HG03575 (cell line): ENCODE measurements around the gene ZBTB47.

ENCODE experiments used
- ATAC-seq: cut with Tn5 transposase; IDR thresholded peaks from one replicate; pipeline ENCODE4 v1.9.1; 2021; ENCODE audit not compliant: unreplicated experiment, insufficient number of reproducible peaks, low FRiP score; ENCODE audit errors: extremely low read depth

Gene ZBTB47

DNA sequence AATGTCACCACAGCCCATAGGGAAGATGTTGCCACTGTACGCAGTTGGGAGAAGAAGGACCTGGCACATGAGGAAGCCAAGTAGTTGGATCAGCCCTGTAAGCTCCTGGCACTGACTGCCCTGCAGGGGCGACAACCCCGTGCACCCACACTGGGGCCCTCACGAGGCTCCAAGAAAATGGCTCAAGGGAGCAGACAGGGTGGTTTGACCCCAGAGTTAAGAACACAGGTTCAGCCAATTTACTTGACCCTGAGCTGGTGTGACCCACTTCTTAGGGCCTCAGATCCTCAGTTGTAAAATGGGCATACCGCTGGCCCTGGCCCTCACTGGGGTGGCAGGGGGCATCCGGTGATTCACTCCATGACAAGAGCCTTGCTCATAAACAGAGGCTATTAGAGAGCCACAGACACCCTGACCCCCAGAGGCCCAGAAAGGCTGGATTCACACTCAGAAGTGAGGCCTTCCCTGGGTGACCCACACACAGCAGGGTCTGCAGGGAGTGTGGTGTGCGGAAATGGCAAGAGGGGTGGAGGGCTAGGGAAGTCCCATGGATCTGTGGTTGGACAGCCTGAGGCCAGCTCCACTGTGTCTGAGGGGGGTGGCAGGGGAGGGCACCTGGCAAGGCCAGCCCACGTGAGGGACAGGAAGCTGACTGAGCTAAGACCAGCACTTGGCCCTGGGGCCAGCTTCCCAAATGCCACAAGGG is 50.8 kb downstream of the ZBTB47 start:
- no peak for ATAC-seq

DNA sequence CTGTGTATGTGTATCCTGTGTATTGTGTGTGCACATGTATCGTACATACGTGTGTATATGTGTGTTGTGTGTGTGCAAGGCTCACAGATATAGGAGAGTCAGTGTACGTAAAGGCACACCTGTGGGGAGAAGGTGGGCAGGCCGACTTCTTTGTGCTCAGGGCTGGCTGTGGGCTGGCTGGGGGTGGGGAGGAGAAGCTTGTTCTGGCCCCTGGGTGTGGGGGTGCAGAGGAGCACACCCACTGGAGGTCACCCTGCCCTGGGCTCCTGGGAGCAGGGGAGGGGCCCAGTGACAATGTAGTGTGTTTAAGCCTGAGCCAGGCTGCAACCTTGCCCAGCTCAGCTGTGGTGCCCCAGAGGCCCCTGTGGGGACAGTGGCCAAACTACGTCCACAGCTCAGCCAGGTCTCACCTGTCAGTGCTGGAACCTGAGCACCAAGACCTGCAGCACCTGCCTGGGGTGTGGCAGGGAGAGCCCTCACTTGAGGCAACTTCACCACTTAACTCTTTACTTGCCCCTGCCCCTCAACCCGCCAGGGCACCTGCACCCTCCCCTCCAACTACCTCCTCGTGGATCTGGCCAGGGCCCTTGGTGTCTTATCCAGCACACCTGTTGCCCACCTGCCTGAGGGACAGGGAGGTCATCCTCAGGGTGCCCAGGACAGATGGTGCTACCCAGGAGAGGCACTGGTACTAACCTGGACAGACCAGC is 51.7 kb downstream of the ZBTB47 start:
- no peak for ATAC-seq

DNA sequence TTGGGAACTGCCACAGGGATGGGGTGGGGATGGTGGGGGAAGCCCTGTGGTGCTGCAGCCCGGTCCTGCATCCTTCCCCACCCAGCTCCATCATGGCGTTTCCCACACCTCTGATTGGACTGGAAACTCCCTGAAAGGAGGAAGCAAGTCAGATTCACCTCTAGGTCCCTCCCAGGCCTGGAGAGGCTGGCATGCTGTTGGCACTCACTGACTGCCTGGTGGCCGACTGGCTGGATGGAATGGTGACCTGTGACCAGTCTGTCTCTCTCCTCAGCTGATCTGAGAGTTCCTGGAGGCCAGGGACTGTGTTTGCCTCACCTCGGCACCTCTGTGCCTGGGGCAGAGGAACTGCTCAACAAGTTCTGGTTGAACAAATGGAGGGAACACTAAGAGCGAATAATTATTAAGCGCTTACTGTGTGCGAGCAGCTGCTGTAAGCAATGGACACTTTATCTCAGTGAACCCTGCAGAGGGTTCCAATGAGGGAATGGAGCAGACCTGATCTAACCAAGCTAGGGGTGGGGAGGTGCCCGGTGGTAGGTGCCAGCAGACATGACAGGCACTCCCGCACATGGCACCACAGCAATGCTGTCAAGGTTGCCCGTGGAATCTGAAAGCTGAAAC is 52.6 kb downstream of the ZBTB47 start:
- ATAC-seq: no peak

DNA sequence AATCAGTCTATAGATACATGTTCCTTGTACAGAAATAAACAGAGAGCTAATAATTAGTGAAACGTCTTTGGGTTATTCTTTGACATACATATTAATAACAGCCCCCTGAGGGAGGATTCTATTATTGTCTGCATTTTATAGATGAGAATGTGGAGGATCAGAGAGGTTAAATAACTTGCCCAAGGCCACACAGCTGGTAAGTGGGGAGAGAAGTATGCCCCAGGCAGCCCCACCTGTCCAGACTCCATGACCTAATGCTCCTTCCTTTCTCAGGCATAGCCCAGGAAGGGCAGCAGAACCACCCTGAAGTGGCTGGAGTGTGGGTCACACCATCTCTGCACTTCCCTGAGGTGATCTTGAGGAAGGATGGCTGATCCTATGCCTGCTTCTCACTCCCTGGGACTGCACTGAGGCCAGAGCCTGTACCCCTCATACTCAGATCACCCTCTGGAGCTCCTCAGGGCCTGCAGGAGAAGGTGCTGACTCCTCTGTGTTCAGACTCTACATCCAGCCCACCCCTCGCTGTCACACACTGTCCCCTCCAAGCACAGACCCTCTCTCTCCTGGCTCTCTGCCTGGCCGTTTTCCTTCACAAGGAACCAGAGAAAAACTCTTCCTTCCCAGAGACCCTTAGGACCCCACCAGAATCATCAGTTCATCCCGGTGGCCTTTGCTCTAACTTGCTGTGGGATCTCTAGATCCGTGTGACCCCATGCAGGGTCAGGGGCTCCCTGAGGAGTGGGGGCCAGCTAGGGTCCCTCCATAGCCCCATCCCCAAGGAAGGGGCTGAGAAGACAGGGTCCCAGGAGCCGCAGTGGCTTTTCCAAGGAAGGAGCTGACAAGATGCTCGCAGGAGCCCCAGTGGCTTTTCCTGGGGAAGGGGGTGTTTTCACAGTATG is 53.5 kb downstream of the ZBTB47 start:
- ATAC-seq: no peak

DNA sequence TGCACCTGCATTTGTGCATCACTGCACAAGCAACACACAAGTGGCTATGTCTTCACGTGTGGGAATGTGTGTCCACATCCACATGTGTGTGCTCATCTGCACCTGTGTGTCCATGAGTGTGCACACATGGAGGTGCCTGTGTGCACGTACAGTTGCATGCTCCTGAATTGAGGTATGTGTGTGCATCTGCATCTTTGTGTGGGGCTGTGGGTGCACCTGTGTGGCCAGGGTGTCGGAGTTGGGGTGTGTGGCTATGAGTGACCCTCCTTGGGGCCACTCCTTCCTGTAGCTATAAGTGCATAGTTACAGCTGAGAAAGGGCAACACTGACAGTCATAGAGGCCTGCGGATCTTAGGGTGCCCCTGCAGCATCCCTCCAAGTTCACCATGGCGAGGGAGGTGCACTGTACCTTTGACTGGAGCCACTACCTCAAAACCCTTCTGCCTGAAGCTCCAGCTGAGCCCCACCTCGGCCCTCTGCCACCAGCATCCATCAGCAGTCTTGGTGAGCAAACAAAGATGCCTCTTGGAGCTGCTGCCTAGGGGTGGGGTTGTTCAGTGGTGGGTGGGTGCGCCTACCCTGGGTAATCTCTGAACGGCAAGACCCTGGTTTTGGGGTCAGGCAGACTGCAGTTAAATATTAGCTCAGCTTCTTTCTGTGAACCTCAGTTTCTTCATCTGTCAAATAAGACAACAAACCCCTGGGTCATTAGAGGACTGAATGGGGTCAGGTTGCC is 54.3 kb downstream of the ZBTB47 start:
- no peak for ATAC-seq

DNA sequence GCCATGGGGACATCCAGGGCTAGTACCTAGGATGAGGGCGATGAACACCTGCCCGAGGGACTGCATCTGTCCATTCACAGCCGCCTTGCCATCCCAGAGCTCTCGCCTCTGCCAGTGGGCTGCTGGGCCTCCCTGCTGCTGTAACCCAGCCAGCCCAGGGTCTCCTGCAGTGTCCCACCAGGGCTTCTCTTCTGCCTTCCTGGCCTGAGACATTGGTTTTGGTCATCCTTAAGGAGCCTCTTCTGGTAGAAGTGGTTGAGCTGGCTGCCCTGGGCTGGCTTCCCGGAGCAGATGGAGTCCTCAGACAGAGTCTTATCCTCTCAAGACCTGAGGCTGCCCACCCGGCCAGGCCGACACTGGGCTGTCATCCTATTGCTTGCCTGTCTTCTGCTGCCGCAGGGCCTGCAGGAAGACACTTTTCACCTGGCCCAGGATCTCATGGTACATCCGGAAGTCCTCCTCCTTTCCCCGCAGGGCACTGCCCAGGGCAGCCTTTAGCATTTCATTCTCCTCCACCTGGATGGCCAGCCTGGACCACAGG is 55.2 kb downstream of the ZBTB47 start:
- no peak for ATAC-seq

DNA sequence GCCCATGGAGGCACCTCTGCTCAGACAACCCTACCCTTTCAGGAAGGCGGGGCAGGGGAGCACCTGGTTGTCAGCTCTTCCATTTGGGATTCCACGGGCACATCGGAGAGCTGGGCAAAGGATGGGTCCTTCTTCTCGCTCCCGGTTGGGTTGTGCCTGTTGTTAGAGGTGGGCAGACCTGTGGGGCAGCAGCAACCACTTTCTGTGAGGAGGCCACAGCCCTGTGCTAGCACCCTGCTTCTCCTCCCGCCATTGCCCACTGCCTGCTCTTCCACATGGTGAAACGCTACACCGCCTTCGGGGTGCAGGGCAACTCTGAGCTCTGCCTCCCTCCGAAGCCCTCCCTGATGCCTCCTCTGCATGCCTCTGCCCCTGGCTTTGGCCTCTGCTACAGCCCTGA is 56.1 kb downstream of the ZBTB47 start:
- ATAC-seq: no peak

DNA sequence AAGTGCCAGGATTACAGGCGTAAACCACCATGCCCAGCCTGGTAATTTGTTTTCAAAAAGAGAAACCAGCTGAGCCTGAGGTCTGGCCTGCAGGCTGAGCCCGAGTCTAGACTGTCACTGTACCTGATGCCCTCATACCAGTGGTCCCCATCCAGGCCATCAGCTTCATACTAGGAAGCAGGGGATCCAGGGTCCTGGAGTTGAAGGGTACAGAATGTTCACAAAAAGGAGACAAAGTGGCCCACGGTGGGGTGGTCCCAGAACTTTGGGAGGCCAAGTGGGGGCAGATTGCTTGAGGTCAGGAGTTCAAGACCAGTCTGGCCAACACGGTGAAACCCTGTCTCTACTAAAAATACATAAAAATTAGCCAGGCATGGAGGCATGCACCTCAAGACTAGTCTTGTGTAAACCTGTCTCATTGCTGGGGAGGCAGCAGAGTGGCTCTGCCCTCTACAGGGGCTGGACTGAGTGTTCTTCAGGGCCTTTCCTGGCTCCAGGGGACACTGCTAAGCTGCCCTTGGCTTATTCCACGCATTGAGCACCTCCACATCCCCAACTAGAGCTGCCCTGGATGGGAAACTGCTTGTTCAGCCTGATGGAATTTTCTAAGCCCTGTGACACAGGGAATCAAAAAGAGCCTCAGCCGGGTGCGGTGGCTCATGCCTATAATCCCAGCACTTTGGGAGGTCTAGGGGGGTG is 57.0 kb downstream of the ZBTB47 start:
- ATAC-seq: no peak

DNA sequence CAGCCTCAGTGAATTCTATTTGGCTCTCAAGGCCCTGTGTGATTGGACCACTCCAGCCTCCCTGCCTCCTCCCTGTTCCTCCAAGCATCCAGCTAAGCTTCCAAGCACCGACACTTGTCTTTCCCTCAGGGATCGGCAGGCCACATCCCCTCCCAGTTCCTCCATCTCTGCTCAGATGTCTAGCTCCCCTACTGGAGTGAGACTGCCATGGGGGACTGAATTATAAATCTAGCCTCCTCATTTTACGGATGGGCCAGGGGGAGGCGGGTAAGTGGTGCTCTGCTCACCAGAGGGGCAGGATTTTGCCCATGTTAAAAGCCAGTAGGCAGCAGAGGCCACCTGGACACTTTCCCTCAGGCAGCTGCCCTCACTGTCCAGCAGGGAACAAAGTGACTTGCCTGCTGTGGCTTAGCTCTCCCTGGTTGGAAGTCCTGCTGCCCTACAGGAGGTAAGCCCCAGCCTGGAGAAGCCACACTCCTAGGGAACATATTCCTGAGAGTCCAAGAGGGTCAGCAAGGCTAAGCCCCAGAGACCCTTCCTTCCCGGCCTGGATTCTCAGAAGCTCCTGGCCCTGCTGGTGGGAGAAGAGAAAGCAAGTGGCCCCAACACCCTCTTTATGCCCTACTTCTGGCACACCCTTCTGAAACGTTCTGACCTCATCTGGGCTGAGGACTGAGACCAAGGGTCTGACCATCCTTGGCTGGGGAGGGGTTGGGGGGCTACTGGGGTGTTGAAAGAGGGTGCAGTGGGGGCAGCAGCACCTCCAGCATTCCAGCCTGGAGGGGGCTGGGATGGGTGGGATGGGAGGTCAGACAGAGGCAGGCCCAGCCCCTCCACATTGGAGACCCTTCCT is 58.2 kb downstream of the ZBTB47 start:
- no peak for ATAC-seq

DNA sequence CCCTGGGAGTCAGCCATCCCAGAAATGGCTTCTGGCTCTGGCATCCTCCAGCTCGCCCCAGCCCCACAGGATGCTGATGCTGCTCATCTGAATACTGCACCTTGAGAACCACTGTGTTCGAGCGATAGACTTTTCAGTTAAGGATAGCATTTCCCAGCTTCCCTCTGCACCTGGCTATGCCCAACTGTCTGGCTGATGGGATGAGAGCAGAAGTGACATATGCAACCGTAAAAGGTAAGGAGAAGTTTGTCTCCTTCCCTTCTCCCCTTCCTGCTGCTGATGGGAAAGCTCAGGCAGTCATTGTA is 58.8 kb downstream of the ZBTB47 start:
- ATAC-seq: no peak

DNA sequence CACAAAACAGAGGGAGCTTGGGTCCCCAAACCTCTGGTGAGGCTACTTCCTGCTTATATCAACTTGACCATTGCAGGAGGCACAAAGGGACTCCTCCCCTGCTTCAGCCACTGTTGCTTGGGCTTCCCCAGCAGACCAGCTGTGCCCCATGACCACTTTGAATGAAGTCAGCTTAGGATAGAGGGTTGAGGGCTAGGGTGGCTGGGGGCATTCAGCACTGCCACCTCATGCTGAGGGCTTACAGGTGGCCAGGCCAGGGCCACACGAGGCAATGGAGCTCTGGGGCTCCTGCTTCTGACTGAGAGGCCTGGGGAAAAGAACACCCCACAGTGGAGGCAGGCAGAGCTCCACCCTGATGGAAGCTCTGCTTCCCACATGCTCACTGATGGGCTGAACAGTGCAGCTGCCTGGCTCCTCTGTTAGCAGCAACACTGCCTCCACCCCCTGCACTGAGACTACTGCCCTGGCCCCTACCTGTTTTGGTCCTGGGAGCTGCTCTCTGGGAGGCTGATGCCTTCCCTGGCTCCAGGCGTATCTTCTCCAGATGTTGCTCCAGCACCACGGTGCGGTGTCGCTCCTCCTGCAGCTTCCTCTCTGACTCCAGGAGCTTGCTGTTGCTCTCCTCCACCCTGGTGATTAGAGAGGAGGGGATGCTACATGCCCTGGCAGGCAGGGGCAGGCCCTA is 59.3 kb downstream of the ZBTB47 start:
- no peak for ATAC-seq

DNA sequence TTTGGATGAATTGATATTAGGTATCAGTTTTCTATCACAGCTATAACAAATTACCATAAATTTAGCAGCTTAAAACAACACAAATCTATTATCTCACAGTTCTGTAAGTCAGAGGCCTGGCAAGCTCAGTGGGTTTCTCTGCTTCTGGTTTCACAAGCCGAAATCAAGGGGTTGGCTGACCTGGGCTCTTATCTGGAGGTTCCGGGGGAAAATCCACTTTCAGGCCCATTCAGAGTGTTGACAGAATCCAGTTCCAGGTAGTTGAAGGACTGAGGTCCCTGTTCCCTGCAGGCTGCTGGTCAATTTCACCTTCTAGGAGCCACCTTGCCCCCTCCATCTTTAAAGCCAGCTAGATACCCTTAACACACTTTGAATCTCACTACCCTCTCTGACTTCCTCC is 60.2 kb downstream of the ZBTB47 start:
- ATAC-seq: no peak

DNA sequence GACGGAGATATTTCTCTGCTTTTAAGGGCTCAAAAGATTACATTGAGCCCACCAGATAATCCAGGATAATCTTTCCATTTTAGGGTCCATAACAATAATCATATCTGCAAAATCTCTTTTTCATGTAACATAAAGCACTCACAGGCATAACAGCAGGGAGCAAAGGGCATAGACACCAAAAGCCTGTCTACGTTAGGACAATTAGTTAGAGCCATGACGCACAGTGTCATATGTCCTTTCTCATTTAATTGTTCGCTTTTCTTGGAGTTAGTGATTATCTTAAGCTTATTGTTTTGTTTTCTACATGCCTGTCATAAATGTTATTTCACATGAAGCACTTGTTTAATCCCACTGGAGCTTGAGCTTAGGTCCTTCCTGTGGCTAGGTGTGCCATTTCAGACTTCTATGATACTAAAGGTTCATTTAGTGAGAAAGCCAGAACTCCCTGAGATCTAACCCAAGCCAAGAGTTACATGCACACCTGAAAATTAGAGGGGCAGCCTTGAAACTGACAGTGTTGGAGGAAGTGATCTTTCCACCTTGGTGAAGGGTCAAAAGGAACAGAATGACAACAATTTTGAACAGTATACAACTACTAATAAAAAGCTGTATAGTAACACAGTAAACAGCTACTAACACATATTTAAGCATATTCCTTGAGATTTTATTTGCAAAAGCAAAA is 60.8 kb downstream of the ZBTB47 start:
- no peak for ATAC-seq
